CD4-positive, CD25-positive, alpha-beta regulatory T cell (primary cell): Measurements from ENCODE around the gene LSM4. TPM values are rescaled to one million over a fixed set of nuclear protein-coding genes. Genes with fewer than 3 reads are reported as not detected.
"Not testable (repeated sequence)": the region's sequence is repeated elsewhere in the genome, so short reads cannot be mapped to it uniquely, and the experiment has no call there.

Experiments used
- ATAC-seq, 2 donors: fragments of 150-1000 bp; cut with Tn5 transposase; one replicate each; pipeline ENCODE4 v1.10.0; 2021; ENCODE audit warnings: low read depth in 2 of 2, moderate number of reproducible peaks in 2 of 2, moderate library complexity in 1 of 2
- DNase-seq, 3 donors: peaks; one replicate each; pipeline versions ENCODE4 v3.0.0 to v3.0.0-alpha.2; 2012 to 2022; ENCODE audit warnings: mixed read lengths in 1 of 3
- H3K27ac ChIP-seq: one replicate; pipeline ENCODE4 v1.7.0; 2013; ENCODE audit warnings: mild to moderate bottlenecking, low read length; ENCODE audit not compliant: insufficient read depth, poor library complexity, severe bottlenecking
- H3K27me3 ChIP-seq: one replicate; pipeline ENCODE4 v1.7.0; 2013; ENCODE audit warnings: low read length; ENCODE audit not compliant: control insufficient read depth, insufficient read depth
- H3K36me3 ChIP-seq: one replicate; pipeline ENCODE4 v1.7.0; 2013; ENCODE audit warnings: mild to moderate bottlenecking, low read length, moderate library complexity; ENCODE audit not compliant: control insufficient read depth, insufficient read depth
- H3K4me1 ChIP-seq: 2 replicates; pipeline ENCODE4 v1.7.0; 2013; ENCODE audit warnings: mild to moderate bottlenecking, low read length; ENCODE audit not compliant: insufficient read depth, control insufficient read depth, poor library complexity, severe bottlenecking
- H3K4me3 ChIP-seq: one replicate; pipeline ENCODE4 v1.7.0; 2013; ENCODE audit warnings: low read depth, mild to moderate bottlenecking, low read length, moderate library complexity
- H3K9me3 ChIP-seq, 2 experiments: 1 replicate in 1 of 2; 2 replicates in 1 of 2; pipeline ENCODE4 v1.7.0; 2013; ENCODE audit warnings: low read length in 2 of 2, mild to moderate bottlenecking in 1 of 2, moderate library complexity in 1 of 2; ENCODE audit not compliant: control insufficient read depth in 2 of 2
- H3K27ac Mint-ChIP-seq, 3 donors: one replicate each; pipeline ENCODE4 v1.8.0; 2020 to 2022; ENCODE audit warnings: mild to moderate bottlenecking in 3 of 3, mixed read lengths in 3 of 3, moderate library complexity in 2 of 3
- H3K27me3 Mint-ChIP-seq: one replicate; pipeline ENCODE4 v1.8.0; 2022; ENCODE audit warnings: mild to moderate bottlenecking, mixed read lengths
- H3K36me3 Mint-ChIP-seq: one replicate; pipeline ENCODE4 v1.8.0; 2020; ENCODE audit warnings: mixed read lengths
- H3K4me1 Mint-ChIP-seq, 4 donors: one replicate each; pipeline ENCODE4 v1.8.0; 2020 to 2022; ENCODE audit warnings: mixed read lengths in 4 of 4, mild to moderate bottlenecking in 1 of 4
- H3K4me3 Mint-ChIP-seq, 4 donors: one replicate each; pipeline ENCODE4 v1.8.0; 2020 to 2022; ENCODE audit warnings: mild to moderate bottlenecking in 4 of 4, mixed read lengths in 4 of 4, moderate library complexity in 3 of 4
- H3K9me3 Mint-ChIP-seq, 7 donors: one replicate each; pipeline ENCODE4 v1.8.0; 2020 to 2022; ENCODE audit warnings: mixed read lengths in 7 of 7, mild to moderate bottlenecking in 3 of 7, moderate library complexity in 2 of 7
- polyA plus RNA-seq, 4 donors: library from polyadenylated mRNA; unstranded; fragments of 300-500 nt; fragmentation: Illumina TruSeq; gene quantifications; one replicate each; pipeline ENCODE4 v1.2.3, GENCODE V29; 2021
- total RNA-seq: library from RNA; stranded (reverse); gene quantifications from one replicate; pipeline ENCODE4 v1.2.3, GENCODE V29; 2022

The LSM4 gene
- total and polyA plus RNA-seq, 5 donors from 2014 or later: 45.6 to 118 (median 116) TPM

DNA sequence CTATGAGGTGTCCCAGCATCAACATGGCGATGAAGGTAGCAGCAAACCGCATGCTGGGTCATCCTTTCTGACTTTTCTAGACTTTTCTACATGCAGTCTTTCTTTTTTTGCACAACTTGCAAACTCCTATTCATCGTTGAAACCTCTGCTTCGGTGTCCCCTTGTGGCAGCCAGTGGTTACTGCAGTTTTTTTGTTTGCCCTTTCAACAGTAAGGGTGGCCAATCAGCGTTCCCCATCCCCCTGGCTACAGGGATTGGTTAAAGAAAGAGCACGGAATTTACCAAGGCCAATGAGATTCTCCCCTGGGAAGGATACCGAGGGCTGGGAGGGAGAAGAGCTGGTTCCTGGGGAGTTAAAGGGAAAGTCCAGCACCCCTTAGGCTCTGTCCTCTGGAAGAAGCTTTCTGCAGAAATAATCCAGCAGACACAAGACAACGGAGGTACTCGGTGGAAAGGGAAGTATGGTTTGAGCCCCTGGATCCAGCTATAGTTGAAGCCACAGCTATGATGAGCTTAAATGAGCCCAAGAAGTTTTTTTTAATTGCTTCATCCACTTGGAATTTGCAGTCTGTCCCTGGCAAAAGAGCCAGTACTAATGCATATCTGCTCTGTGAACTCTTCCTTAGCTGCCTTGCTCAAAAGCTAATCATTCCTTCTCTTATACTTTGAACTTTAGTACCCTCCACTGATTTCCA lies 5.6 kb upstream of the LSM4 start:
- DNase-seq (peak; percentile 82 to 96 (median 89)), ATAC-seq (peak; percentile 95 to 98)
- H3K27ac Mint-ChIP-seq: peak overlapping the region in 2 of 3 donors; percentile 48 to 73
- H3K27ac ChIP-seq: peak overlapping the region; percentile 1
- peak overlapping the region; percentile 2 to 76 (median 52) for H3K4me3 Mint-ChIP-seq
- peaks cover 5 to 16% (median 10%) of the 10 kb centered on the region in 4 donors for H3K4me1 Mint-ChIP-seq
- peaks cover 15% of the 10 kb centered on the region for H3K4me1 ChIP-seq
- no peaks in the 10 kb centered on the region for H3K9me3 ChIP-seq
- no peaks in the 10 kb centered on the region for H3K36me3 Mint-ChIP-seq
- peak overlapping the region; percentile 75 for H3K4me3 ChIP-seq
- no peaks in the 10 kb centered on the region for H3K36me3 ChIP-seq
- no peaks in the 10 kb centered on the region for H3K27me3 ChIP-seq
- H3K9me3 Mint-ChIP-seq: no peaks in the 10 kb centered on the region
- no peaks in the 10 kb centered on the region for H3K27me3 Mint-ChIP-seq

DNA sequence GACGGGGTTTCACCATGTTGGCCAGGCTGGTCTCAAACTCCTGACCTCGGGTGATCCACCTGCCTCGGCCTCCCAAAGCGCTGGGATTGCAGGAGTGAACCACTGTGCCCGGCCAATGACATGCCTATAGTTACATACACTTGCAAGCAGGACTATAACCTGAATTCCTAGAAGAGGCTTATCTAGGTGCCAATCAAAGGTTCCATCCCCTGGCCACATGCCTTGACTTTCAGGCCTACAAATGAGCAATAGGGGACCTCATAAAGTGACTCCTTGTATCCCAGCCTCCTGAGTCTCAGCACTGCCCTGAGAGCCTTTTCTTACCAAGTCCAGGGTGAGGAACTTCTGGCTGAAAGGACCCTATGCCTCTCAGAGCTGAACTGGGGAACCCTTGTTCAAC lies 3.9 kb upstream of the LSM4 start:
- no peak overlapping the region for H3K27ac ChIP-seq
- peaks cover 28% of the 10 kb centered on the region for H3K4me1 ChIP-seq
- DNase-seq (no peak), ATAC-seq (no peak)
- Mint-ChIP-seq H3K9me3 (no peaks in the 10 kb centered on the region), H3K27me3 (no peaks in the 10 kb centered on the region), H3K27ac (peak overlapping the region in 1 of 3 donors; percentile 20), H3K4me1 (peaks cover 14 to 30% (median 22%) of the 10 kb centered on the region in 4 donors), H3K4me3 (no peak overlapping the region), H3K36me3 (no peaks in the 10 kb centered on the region)
- H3K4me3 ChIP-seq: no peak overlapping the region
- H3K9me3 ChIP-seq: no peaks in the 10 kb centered on the region
- H3K27me3 ChIP-seq: no peaks in the 10 kb centered on the region
- no peaks in the 10 kb centered on the region for H3K36me3 ChIP-seq

DNA sequence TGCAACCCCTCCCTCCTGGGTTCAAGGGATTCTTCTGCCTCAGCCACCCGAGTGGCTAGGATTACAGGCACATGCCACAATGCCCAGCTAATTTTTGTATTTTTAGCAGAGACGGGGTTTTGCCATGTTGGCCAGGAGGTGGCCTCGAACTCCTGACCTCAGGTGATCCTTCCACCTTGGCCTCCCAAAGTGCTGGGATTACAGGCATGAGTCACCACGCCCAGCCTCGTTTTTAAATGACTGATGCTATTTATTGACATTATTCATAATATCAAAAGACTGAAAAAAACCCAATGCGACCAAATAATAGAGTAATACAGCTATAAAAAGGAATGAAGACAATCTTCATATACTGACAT lies 1.5 kb upstream of the LSM4 start:
- not testable (repeated sequence) for DNase-seq, ATAC-seq, H3K4me3 ChIP-seq, H3K9me3 Mint-ChIP-seq, H3K9me3 ChIP-seq, H3K36me3 Mint-ChIP-seq, H3K4me3 Mint-ChIP-seq, H3K27ac Mint-ChIP-seq, H3K36me3 ChIP-seq, H3K27me3 ChIP-seq, H3K27me3 Mint-ChIP-seq
- Histone ChIP-seq H3K4me1 (peaks cover 48% of the 10 kb centered on the region), H3K27ac (peak overlapping the region; percentile 94)
- H3K4me1 Mint-ChIP-seq: peaks cover 27 to 53% (median 37%) of the 10 kb centered on the region in 4 donors

DNA sequence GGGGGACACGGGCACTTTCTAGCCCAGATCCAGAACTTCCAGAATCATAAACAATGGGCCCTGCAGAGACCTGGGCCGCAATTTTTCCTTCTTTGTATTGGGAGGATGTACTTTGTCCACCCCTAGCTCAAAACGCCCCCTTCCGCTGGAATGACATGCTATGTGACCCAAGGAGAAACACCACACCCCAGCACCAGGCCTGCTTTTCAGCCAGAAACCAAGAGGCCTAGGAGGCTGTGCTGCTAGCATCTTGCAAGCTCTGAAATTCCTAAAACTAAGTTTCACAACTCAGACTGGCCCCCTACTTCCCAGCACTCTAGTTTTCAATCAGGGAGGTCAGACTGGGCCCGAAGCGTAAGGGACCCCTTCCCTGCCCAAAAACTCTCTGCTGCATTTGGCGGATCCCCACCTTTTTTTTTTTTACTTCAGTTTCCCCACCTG lies 538 bp downstream of the LSM4 start:
- peak in 2 of 3 donors; percentile 22 to 58 for DNase-seq

DNA sequence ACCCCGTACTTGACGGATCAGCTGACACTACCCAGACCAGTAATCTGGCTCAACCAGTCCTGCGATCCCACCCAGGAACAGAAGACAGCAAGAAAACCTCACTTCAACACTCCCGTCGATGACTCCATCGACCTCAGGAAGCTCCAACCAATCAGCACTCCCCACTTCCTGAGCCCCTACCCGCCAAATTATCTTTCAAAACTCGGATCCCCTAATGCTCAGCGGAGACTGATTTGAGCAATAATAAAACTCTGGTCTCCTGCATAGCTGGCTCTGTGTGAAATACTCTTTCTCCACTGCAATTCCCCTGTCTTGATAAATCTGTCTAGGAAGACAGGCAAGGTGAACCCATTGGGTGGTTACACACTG lies 1.2 kb downstream of the LSM4 start:
- peaks cover 0 to 2% (median 0%) of the 10 kb centered on the region in 7 donors for H3K9me3 Mint-ChIP-seq
- peak overlapping the region; percentile 90 for H3K27ac ChIP-seq
- H3K4me1 ChIP-seq: peaks cover 57% of the 10 kb centered on the region
- peak overlapping the region; percentile 91 to 96 (median 91) for H3K27ac Mint-ChIP-seq
- DNase-seq: peak in 1 of 3 donors; percentile 65
- peaks cover 28 to 63% (median 38%) of the 10 kb centered on the region in 4 donors for H3K4me1 Mint-ChIP-seq
- H3K27me3 ChIP-seq: no peaks in the 10 kb centered on the region
- no peaks in the 10 kb centered on the region for H3K36me3 ChIP-seq
- no peaks in the 10 kb centered on the region for H3K27me3 Mint-ChIP-seq
- peak overlapping the region; percentile 77 for H3K4me3 ChIP-seq
- H3K4me3 Mint-ChIP-seq: peak overlapping the region; percentile 78 to 94 (median 86)
- H3K36me3 Mint-ChIP-seq: peaks cover 3% of the 10 kb centered on the region
- no peaks in the 10 kb centered on the region for H3K9me3 ChIP-seq
- ATAC-seq: no peak

More for the DNA sequence above, 538 bp downstream of the LSM4 start:
- Histone ChIP-seq H3K36me3 (no peaks in the 10 kb centered on the region), H3K4me3 (peak overlapping the region; percentile 77), H3K27ac (peak overlapping the region; percentile 90), H3K27me3 (no peaks in the 10 kb centered on the region), H3K4me1 (peaks cover 57% of the 10 kb centered on the region), H3K9me3 (no peaks in the 10 kb centered on the region)
- no peak for ATAC-seq
- Mint-ChIP-seq H3K9me3 (peaks cover 0 to 2% (median 0%) of the 10 kb centered on the region in 7 donors), H3K27ac (peak overlapping the region; percentile 91 to 96 (median 91)), H3K4me3 (peak overlapping the region; percentile 78 to 94 (median 86)), H3K36me3 (peaks cover 3% of the 10 kb centered on the region), H3K4me1 (peaks cover 28 to 63% (median 38%) of the 10 kb centered on the region in 4 donors), H3K27me3 (no peaks in the 10 kb centered on the region)

DNA sequence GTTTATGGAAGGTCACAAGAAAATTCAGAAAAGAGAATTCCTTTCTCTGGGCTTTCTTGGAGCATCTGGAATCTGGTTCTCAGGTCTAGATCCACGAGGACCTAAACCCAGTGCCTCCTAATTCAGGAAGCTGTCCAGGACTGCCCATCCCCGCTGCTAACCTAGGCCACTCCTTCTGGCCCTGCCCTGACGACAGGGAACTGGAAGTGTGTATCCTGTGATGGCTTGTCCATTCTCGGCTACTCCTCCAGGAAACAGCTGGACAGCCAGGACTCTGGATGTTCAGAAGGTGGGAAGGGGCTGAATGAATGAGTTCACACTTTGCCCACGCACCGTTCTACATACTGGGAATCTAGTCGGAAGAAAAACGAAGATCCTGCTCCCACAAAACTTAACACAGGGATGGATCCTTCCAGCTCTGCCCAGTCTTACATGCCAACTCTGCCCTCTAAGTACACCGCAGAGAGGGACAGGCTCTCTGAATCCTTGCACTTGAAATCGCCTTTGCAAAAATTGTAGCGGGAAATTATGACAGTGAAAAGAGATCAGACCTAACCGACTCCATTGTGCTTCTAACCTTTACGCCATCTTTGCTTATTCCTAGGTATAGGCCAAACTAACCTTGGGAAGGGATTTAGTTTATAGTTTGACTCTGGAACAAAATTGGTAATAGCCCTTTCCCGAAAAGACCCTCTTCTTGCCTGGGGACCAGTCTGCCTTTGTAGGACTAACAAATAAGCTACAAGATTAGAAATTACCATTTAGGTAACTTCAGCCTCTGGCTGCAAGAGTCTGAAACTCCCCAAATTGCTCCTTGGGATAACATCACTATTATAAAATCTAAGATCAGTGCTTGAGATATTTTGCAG lies 1.8 kb downstream of the LSM4 start:
- Mint-ChIP-seq H3K27ac (peak overlapping the region; percentile 91 to 96 (median 91)), H3K4me3 (peak overlapping the region; percentile 78 to 94 (median 86)), H3K36me3 (peaks cover 3% of the 10 kb centered on the region), H3K27me3 (no peaks in the 10 kb centered on the region), H3K4me1 (peaks cover 28 to 64% (median 38%) of the 10 kb centered on the region in 4 donors), H3K9me3 (peaks cover 0 to 2% (median 0%) of the 10 kb centered on the region in 7 donors)
- peaks cover 57% of the 10 kb centered on the region for H3K4me1 ChIP-seq
- no peaks in the 10 kb centered on the region for H3K27me3 ChIP-seq
- H3K4me3 ChIP-seq: peak overlapping the region; percentile 77
- no peak for ATAC-seq
- no peak for DNase-seq
- H3K36me3 ChIP-seq: no peaks in the 10 kb centered on the region
- peak overlapping the region; percentile 90 for H3K27ac ChIP-seq
- H3K9me3 ChIP-seq: no peaks in the 10 kb centered on the region

DNA sequence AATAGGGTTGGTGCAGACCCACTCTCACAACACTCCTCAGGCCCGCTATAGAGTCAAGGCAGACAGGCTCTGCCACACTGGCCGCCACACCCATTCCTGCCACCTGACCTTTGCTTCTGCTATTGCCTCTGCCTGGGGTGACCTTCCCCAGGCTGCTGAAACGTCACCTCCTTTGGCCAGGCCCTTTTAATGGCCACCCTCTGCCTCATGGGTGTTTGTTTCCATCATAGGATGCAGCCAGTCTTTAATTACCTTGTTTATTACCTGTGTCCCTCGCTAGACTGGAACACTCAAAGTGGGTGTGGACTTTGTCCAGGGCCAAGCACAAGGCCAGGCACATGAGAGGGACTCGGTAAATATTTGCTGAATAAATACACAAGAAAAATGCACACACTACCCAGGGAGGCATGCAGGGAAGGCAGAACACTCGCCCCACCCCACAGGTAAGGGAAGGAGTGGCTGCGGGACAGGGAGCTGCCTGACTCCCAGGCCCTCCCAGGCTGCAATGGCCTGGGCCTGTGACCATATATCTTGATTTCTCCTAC lies 3.2 kb downstream of the LSM4 start:
- Mint-ChIP-seq H3K27ac (peak overlapping the region; percentile 91 to 98 (median 93)), H3K4me1 (peaks cover 28 to 69% (median 41%) of the 10 kb centered on the region in 4 donors), H3K4me3 (peak overlapping the region; percentile 63 to 86 (median 68)), H3K27me3 (no peaks in the 10 kb centered on the region), H3K36me3 (peaks cover 3% of the 10 kb centered on the region), H3K9me3 (peaks cover 0 to 2% (median 0%) of the 10 kb centered on the region in 7 donors)
- no peaks in the 10 kb centered on the region for H3K9me3 ChIP-seq
- H3K4me3 ChIP-seq: no peak overlapping the region
- no peaks in the 10 kb centered on the region for H3K36me3 ChIP-seq
- ATAC-seq: no peak
- H3K27me3 ChIP-seq: no peaks in the 10 kb centered on the region
- DNase-seq: no peak
- H3K27ac ChIP-seq: peak overlapping the region; percentile 90
- H3K4me1 ChIP-seq: peaks cover 57% of the 10 kb centered on the region
